Right ventricle myocardium inferior (tissue), 1 donor: ENCODE data around the gene MYL2. TPM values are rescaled to one million over a fixed set of nuclear protein-coding genes. Genes with fewer than 3 reads are reported as not detected.

Source experiments
- ATAC-seq: fragments of 200-7000 bp; cut with Tn5 transposase; one replicate; pipeline ENCODE4 v1.9.1; 2020; ENCODE audit warnings: mild to moderate bottlenecking, moderate library complexity
- DNase-seq: peaks from one replicate; pipeline ENCODE4 v3.0.0; 2021; ENCODE audit errors: missing footprints
- intact Hi-C: fragments of 100-400 bp; cut with DNase I; formaldehyde crosslinking; loops from one replicate; pipeline ENCODE4 v1.11.0; 2022
- total RNA-seq: library from RNA; stranded (reverse); fragmentation: NEBNext Ultra II Directional; extraction: Animal tissue kit (Norgen Biotek cat#: 25700); gene quantifications from one replicate; pipeline ENCODE4 v1.2.1, GENCODE V29; 2021
- donor health status: DM: no; HTN: yes; CAD: no; lungs with severe emphysema.

The MYL2 gene
- total RNA-seq, 1 donor from 2014 or later, result 17,347 TPM

DNA sequence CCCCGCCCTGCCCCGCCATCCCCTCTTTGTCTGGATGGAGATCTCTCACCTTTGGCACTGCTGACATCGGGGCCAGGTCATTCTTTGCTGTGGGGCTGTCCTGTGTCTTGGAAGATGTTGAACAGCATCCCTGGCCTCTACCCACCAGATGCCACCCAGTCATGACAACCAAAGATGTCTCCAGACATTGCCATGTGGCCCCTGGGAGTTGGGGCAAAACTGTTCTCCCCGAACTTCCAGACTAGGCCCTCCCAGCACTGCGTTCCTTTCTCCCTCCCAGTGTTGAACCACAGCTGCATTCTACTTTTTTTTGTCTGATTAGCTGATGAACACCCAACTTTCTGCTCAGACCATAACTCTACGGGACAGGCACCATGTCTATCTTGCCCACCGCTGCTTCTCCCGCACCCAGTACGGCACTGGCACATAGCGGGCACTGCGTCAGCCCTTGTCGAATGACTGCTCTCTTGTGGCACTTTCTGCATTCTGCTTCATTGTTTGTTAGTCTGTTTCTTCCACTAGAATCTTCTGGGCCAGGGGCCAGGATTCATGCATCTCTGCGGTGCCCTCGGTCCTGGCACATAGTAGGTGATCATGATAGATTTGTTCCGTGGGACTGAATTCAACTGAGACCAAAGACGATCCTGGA lies 13.1 kb upstream of the MYL2 start:
- no peak for DNase-seq
- ATAC-seq, result no peak
- intact Hi-C loops, result loop anchor here (5.0 kb wide), 1 partner anchor 429 kb away; no protein-coding TSS in a partner anchor

DNA sequence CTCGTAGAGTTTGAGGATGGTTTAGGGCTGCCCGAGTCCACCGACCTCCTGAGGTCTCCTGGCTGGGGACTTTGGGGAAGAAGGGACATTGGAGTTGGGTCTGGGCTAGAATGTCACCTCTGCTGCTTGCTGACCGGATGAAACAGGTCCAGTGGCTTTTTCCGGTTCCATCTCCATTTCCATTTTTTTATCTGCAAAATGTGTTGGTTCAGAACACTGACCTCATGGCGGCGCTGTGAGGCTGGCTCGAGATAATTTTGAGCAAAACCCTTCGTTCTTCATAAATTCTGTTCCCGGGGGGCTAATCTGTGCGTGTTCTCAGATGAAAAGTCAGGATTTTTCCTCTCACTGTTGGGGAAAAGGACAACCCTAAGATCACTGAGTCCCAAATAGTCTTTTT lies 11.7 kb upstream of the MYL2 start:
- no peak for ATAC-seq
- DNase-seq, result no peak
- intact Hi-C loops, result loop anchor here (1.0 to 5.0 kb wide), 2 partner anchors 63 to 430 kb away; no protein-coding TSS in a partner anchor

DNA sequence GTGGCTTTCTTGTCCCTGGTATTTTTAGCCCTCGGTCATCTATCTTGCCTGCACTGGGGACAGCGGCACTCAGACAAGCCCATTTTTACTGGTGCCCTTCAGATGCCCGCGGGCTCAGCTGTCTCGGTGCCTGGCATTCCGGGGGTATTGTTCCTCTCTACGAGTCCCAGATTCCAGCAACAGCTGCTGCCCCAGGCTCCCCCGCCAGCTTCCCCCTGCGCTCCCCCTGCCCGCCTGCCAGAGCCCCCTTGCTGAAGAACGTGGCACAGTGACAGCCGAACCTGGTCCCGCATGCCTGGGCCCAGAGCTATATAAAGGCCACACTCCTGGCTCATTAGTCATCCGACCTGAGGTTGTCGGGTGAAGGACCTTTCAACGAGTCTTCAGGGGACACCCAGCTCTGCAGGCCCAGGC lies 10.9 kb upstream of the MYL2 start:
- intact Hi-C loops, result loop anchor here (5.0 kb wide), 1 partner anchor 431 kb away; no protein-coding TSS in a partner anchor
- DNase-seq (peak; percentile 87), ATAC-seq (peak; percentile 82)

DNA sequence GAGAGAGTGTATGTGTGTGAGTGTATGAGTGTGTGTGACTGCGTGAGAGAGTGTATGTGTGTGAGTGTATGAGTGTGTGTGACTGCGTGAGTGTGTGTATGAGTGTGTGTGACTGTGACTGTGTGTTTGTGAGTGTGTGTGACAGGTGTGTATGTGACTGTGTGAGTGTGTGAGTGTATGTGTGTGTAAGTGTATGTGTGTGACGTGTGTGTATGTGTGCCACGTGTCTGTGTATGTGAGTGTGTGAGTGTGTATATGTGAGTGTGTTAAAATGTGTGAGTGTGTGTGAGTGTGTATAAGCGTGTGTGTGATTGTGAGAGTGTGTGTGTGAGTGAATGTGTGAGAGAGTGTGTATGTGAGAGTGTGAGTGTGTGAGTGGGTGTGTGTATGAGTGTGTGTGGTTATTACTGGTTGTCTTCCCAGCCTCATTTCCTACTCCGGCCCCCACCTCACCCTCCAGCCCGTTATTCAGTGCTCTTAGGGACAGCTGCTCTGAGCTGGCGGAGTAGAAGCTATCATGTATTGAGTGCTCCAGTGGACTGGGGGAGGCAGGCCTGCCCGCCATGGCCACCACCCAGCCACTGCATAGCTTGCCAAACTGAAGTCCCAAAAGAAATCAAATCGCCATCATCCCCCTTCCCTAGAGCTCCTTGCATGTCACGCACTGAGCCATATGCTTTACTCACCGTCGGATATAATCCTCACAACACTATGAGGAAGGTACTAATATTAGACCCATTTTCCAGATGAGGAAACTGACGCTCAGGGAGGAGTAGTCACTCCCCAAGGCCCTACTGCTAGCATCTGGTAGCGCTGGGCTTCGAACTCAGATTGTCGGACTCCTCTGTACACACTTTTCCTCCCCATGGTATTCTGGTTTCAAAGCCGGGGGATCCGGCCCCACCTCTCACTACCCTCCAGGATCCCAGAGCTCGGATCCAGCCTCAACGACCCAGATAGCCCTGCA lies 10.3 kb upstream of the MYL2 start:
- no peak for DNase-seq
- no peak for ATAC-seq
- intact Hi-C loops, result loop anchor here (5.0 kb wide), 1 partner anchor 432 kb away; no protein-coding TSS in a partner anchor

DNA sequence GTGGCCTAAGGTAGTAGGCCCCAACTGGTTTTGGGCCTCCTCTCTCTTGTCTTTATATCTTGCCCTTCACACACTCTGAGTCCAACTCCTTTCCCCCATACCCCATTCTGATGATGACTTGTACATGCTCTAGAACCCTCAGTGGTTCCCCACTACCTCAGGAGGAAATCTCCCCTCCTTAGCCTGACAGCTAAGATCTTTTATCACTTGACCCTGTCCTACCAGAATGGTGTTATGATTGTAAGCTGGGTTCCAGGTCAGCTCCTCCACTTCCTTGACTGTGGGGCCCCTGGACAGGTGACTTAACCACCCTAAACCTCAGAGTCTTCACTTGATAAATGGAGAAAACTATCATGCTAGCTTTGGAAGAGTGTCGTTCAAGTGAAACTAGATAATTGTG lies 9.4 kb upstream of the MYL2 start:
- intact Hi-C loops, result loop anchor here (5.0 kb wide), 1 partner anchor 432 kb away; no protein-coding TSS in a partner anchor
- no peak for ATAC-seq
- no peak for DNase-seq

DNA sequence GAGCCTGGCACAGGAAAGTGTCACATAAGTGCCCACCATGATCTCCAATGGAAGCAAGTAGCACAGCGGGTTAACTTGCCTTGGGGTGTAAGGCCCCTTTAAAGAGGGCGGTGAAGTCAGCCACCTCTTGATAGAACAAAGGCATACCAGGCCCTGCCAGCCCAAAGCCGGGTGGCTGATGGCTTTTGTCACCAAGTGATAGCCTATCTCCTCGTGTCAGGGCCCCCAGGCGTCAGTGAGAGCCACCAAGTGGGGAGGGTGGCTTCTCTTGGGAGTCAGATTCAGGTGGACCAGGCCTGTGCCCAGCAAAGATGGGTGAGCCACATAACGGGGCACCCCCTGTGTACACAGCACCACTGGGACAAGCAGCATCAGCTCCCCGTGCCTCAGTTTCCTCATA lies 8.3 kb upstream of the MYL2 start:
- peak; percentile 84 for DNase-seq
- intact Hi-C loops, result no loop called here
- ATAC-seq, result peak; percentile 80

DNA sequence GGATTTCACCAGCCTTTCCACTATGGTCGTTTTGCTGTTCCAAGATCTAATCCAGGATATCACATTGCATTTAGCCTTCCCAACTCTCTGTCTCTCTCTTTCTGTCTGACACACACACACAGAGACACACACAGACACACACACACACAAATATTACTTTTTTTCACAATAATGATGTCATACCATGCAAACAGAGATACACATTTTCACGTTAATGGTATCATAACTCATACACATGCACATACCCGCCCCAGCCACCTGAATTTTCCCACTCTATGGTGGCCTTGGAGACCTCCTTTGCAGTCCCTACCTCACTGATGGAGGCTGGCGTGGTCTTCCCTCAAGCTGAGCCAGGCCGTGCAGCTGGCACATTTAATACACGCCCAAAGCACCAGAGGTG lies 7.2 kb upstream of the MYL2 start:
- ATAC-seq, result no peak
- DNase-seq, result no peak
- intact Hi-C loops, result no loop called here

DNA sequence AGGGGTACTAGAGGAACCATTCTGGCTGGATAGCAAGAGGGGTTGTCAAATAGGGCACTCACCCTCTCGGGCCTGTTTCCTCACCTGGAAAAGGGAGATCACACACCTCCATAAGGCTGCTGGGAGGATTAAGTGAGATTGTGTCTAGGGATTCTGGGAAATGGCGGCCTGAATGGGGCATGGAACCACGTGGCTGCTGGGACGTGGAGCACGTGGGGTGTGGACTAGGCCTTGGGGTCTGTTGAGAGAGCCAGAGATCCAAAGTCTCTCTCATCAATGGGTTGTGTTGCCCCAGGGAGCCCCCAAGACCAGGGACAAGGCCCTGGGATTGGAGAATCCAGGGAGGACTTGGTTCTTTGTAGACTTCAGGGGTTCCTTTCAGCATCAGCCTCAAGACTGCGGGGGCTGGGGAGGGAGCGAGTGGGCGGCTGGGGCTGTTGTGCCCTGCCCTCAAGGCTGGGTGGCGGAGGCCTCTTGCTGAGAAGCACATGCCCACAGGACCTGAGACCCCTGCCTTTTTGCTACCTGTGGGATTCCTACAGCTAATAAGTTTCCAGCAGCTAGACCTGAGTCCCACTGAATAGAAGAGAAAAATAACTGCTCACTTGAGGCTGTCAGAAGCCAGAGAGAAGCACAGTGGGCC lies 3.4 kb upstream of the MYL2 start:
- DNase-seq (no peak), ATAC-seq (no peak)
- intact Hi-C loops, result no loop called here

DNA sequence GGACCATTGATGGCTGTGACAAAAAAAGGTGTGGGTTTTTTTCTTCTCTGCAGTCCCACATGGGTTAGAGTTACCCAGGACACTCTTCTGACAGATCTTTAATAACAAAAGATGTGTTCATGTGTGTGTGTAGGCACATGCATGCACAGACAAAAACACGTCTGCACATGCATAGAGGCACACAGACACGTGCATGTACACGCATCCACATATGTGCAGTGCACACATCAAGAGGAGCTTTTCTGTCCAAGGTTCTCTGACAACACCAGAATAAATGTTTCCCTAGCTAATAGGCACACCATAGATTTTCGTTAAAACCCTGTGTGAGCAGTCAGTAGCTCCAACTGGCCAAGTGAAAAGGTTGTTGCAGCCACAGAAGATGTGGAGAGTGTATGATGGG lies 2.8 kb upstream of the MYL2 start:
- no peak for ATAC-seq
- intact Hi-C loops, result no loop called here

DNA sequence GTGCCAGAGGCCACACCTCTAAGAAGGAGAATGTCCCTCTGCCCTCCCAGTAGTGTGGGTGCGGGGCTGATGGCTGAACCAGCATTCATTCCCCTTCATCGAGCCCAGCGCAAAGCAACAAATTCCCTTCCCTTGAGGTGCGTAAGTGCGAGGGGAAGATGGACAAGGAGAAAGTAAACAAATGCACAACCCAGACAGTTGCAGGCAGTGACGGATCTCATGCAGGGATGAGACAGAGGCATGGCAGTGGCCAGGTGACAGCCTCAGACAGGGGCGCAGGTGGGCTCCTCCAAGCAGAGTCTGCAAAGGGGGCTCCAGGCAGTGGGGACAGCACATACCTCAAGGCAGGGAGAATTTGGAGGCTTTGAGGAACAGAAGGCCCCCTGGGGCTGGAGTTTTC lies 2.3 kb upstream of the MYL2 start:
- no peak for ATAC-seq
- no peak for DNase-seq
- intact Hi-C loops, result no loop called here

More for the DNA sequence above, 2.8 kb upstream of the MYL2 start:
- DNase-seq, result no peak

DNA sequence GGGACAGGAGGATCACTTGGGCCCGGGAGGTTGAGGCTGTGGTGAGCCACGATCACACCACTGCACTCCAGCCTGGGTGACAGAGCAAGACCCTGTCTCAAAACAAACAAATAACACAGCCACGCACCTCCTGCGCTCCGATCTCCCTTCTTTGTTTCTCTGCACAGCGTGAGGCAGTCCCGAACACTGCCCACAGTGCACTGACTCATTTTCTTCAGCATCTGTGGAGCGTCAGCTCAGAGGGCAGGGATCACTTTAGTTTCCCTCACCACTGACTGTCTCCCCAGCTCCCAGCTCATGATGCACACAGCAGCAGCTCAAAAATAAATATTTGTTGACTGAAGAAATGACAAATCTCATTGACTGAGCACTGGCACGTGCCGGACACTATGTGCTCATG lies 883 bp upstream of the MYL2 start:
- no peak for ATAC-seq
- DNase-seq, result no peak
- intact Hi-C loops, result no loop called here

DNA sequence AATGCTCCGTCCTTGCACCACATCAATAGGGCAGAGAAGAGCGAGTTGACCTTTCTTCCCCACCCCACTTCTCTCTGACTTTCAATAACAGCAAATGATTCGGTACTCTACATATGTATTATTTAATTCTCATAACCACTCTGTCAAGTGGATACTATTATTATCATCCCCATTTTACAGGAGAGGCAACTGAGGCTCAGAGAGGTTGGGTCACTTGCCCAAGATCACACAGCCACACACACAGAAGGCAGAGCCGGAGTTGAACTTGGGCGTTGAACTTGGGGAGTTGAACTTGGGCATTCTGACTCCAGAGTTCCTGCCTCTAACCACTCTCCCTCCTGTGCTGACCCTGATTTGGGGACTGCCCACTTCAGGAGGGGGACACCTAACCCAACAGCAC lies 659 bp downstream of the MYL2 start:
- DNase-seq (no peak), ATAC-seq (no peak)
- intact Hi-C loops, result no loop called here

DNA sequence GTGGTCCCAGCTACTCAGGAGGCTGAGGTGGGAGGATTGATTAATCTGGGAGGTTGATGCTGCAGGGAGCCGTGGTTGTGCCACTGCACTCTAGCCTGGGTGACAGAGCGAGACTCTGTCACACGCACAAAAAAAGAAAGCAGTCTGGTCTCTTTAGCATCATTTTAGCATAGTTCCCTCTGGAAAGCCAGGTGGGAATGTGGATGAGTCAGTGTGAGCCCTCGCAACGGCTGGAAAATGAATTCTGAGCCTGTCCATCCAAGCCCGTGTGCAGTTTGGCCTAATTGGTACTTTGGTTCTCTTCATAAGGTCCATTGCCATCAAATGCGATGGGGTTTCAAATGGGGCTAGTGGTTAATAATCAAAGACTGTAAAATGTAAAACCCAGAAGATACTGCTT lies 2.4 kb downstream of the MYL2 start:
- DNase-seq (no peak), ATAC-seq (no peak)
- intact Hi-C loops, result no loop called here

DNA sequence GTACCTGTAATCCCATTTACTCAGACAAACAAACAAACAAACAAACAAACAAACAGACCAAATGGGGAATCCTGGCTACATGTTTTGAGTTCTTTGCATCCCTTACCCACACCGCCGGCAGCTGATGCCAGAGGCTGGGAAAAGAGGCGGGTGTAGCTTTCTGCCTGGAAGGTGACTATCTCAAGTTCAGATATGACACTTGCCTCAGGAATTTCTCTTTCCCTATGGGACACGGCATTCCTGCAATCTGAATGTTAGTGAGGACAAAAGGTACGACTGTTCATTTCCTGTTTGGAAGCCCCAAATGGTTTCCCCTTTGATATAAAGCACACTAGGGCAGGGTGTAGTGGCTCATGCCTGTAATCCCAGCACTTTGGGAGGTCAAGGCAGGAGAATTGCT lies 2.9 kb downstream of the MYL2 start:
- intact Hi-C loops, result no loop called here
- ATAC-seq (no peak), DNase-seq (no peak)

DNA sequence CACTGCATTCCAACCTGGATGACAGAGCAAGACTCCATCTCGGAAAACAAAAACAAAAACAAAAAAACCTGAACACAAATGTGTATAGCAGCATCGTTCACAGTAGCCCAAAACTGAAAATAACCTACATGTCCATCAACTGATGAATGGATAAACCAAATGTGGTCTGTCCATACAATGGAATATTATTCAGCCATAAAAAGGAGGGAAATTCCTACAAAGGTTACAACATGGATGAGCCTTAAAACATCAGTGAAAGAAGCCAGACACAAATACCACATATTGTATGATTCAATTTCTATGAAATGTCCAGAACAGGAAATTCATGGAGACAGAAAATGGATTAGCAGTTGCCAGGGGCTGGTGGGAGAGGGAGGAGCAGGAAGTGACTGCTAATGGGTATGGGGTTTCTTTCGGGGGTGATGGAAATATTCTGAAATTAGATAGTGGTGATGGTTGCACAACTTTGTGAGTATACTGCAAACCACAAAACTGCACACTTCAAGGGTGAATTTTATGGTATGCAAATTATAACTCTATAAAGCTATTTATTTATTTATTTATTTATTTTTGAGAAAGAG lies 4.0 kb downstream of the MYL2 start:
- ATAC-seq (no peak), DNase-seq (no peak)
- intact Hi-C loops, result no loop called here

DNA sequence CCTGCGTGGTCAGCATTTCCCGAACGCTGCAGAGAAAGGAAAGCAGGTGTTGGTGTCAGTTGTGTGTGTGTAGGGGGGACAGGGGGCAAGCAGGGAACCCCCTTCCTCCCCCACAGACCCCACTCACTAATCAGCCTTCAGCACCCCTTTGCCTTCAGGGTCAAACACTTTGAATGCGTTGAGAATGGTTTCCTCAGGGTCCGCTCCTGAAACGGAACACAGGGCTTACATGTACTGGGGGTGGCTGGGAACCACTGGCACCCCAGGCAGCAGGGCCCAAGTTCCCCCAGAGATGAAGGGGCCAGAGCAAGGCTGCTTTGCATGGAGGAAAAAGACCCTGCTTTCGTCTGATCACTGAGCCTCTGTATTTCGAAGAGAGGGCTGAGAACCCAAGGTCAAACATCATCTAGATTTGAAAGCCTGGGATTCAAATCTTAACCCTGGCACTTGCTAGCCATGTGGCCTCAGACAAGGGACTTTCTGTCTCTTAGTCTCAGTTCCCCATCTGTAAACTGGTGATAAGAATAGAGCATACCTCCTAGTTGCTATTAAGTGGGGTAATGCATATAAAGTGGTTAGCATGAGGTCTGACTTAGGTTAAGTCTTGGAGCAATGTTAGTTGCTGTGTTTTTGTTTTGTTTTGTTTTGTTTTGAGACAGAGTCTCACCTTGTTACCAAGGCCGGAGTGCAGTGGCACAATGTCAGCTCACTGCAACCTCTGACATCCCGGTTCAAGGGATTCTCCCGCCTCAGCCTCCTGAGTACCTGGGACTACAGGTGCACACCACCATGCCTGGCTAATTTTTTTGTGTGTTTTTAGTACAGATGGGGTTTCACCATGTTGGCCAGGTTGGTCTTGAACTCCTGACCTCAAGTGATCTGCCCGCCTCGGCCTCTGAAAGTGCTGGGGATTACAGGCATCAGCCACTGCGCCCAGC lies 7.0 kb downstream of the MYL2 start:
- DNase-seq (no peak), ATAC-seq (no peak)
- intact Hi-C loops, result no loop called here

DNA sequence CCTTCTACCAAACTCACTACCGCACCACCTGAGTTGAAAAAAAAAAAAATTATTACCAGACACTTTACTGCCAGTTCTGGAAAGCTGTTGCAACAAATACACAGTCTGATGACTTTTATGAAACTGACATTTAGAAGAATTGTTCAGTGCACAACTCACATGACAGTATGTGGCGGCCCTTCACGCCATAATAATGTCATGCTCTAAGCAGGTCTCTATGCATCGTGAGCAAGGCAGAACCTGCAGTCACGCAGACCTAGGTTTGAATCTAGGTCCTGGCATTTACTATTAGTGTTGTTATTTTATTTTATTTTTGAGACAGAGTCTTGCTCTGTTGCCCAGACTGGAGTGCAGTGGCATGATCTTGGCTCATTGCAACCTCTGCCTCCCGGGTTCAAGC lies 8.1 kb downstream of the MYL2 start:
- intact Hi-C loops, result no loop called here
- ATAC-seq, result no peak
- DNase-seq, result no peak
